Germinal center (tissue), 1 donor: ENCODE results near the gene SGTA.

Experiments
- DNase-seq: peaks from one replicate; pipeline ENCODE4 v3.0.0; 2012; ENCODE audit warnings: mixed read lengths, low spot score

SGTA gene

GRCh38 chr19:2809387-2810140 is 26.5 kb upstream of the SGTA start:
- DNase-seq: no peak

GRCh38 chr19:2808129-2808941 is 25.3 kb upstream of the SGTA start:
- no peak for DNase-seq

GRCh38 chr19:2807379-2808128 is 24.5 kb upstream of the SGTA start:
- DNase-seq: no peak

GRCh38 chr19:2806736-2807378 is 23.8 kb upstream of the SGTA start:
- DNase-seq: no peak

- DNase-seq: no peak
Measured at GRCh38 chr19:2805991-2806649, 23.0 kb upstream of the SGTA start.

GRCh38 chr19:2805261-2805900 is 22.3 kb upstream of the SGTA start:
- DNase-seq: no peak

- no peak for DNase-seq
Measured at GRCh38 chr19:2804156-2805004, 21.3 kb upstream of the SGTA start.

GRCh38 chr19:2803486-2804155 is 20.5 kb upstream of the SGTA start:
- DNase-seq: no peak

GRCh38 chr19:2802826-2803225 is 19.8 kb upstream of the SGTA start:
- DNase-seq: no peak

- DNase-seq: no peak
Measured at GRCh38 chr19:2800506-2800905, 17.4 kb upstream of the SGTA start.

- DNase-seq: no peak
Measured at GRCh38 chr19:2799273-2800020, 16.4 kb upstream of the SGTA start.

- no peak for DNase-seq
Measured at GRCh38 chr19:2798733-2799132, 15.7 kb upstream of the SGTA start.

- no peak for DNase-seq
Measured at GRCh38 chr19:2798158-2798685, 15.1 kb upstream of the SGTA start.

- DNase-seq: no peak
Measured at GRCh38 chr19:2797280-2797679, 14.2 kb upstream of the SGTA start.

GRCh38 chr19:2796659-2797266 is 13.7 kb upstream of the SGTA start:
- DNase-seq: no peak

GRCh38 chr19:2795827-2796658 is 13.0 kb upstream of the SGTA start:
- no peak for DNase-seq

GRCh38 chr19:2793577-2793976 is 10.5 kb upstream of the SGTA start:
- no peak for DNase-seq
